ENCODE results near the gene RBM8A. TPM values are rescaled to one million over a fixed set of nuclear protein-coding genes. Genes with fewer than 3 reads are reported as not detected.

RBM8A gene
- total RNA-seq, 4 donors from 2014 or later, result 120 to 176 (median 149) TPM

GRCh38 chr1:145906954-145907753 lies 20.1 kb downstream of the RBM8A start:
- WGBS, 2 donors, result 77 to 83% methylated on average over 10 of the region's 10 CpGs
- intact Hi-C loops (cut with DNase I; ENCODE audit: low total_unique reads), result loop anchor here (5.0 kb wide), 1 partner anchor 60 kb away; the partner anchor contains the start of gene NUDT17
- H3K4me3 ChIP-seq (ENCODE audit: low read depth, poor library complexity, severe bottlenecking), result no peak overlapping the region
- no peak for TF ChIP-seq POLR2A (IDR thresholded peaks at IDR 0.05)
- TF ChIP-seq CTCF (IDR thresholded peaks at IDR 0.05), result no peak
- no peak for DNase-seq (ENCODE audit: low spot score in 2 of 2)

GRCh38 chr1:145901312-145902021 lies 25.8 kb downstream of the RBM8A start:
- intact Hi-C loops (cut with DNase I; ENCODE audit: low total_unique reads), result no loop called here
- DNase-seq (ENCODE audit: low spot score in 2 of 2), result no peak
- 89 to 90% methylated on average over 12 of the region's 12 CpGs for WGBS, 2 donors
- H3K4me3 ChIP-seq (ENCODE audit: low read depth, poor library complexity, severe bottlenecking), result no peak overlapping the region
- TF ChIP-seq POLR2A (IDR thresholded peaks at IDR 0.05), result no peak
- TF ChIP-seq CTCF (IDR thresholded peaks at IDR 0.05), result no peak

- intact Hi-C loops (cut with DNase I; ENCODE audit: low total_unique reads), result no loop called here
- DNase-seq (ENCODE audit: low spot score in 2 of 2), result no peak
- WGBS, 2 donors, result 87 to 89% methylated on average over 5 of the region's 5 CpGs
Observed at GRCh38 chr1:145898756-145899155, 28.5 kb downstream of the RBM8A start.

GRCh38 chr1:145897969-145898368 lies 29.3 kb downstream of the RBM8A start:
- H3K4me3 ChIP-seq (ENCODE audit: low read depth, poor library complexity, severe bottlenecking), result no peak overlapping the region
- intact Hi-C loops (cut with DNase I; ENCODE audit: low total_unique reads), result no loop called here
- WGBS, 2 donors, result 89 to 93% methylated on average over 1 of the region's 1 CpG
- TF ChIP-seq POLR2A (IDR thresholded peaks at IDR 0.05) (no peak), CTCF (IDR thresholded peaks at IDR 0.05) (no peak)
- no peak for DNase-seq (ENCODE audit: low spot score in 2 of 2)

More at GRCh38 chr1:145898756-145899155, 28.5 kb downstream of the RBM8A start:
- TF ChIP-seq POLR2A (IDR thresholded peaks at IDR 0.05), result no peak
- no peak for TF ChIP-seq CTCF (IDR thresholded peaks at IDR 0.05)
- H3K4me3 ChIP-seq (ENCODE audit: low read depth, poor library complexity, severe bottlenecking), result no peak overlapping the region

- intact Hi-C loops (cut with DNase I; ENCODE audit: low total_unique reads), result no loop called here
- DNase-seq (ENCODE audit: low spot score in 2 of 2), result peak in 1 of 2 donors; percentile 72
- WGBS, 2 donors, result 71 to 100% methylated on average over 1 of the region's 1 CpG
- no peak for TF ChIP-seq POLR2A (IDR thresholded peaks at IDR 0.05)
- TF ChIP-seq CTCF (IDR thresholded peaks at IDR 0.05), result no peak
- H3K4me3 ChIP-seq (ENCODE audit: low read depth, poor library complexity, severe bottlenecking), result no peak overlapping the region
Observed at GRCh38 chr1:145895471-145895870, 31.8 kb downstream of the RBM8A start.

Data from lower leg skin (tissue), 4 donors.